GM19438 (cell line): Measurements from ENCODE around the gene SH2D3C.

Source experiments
- ATAC-seq: cut with Tn5 transposase; IDR thresholded peaks from one replicate; pipeline ENCODE4 v1.9.1; 2021; ENCODE audit warnings: low read depth; ENCODE audit not compliant: unreplicated experiment

Gene SH2D3C

DNA sequence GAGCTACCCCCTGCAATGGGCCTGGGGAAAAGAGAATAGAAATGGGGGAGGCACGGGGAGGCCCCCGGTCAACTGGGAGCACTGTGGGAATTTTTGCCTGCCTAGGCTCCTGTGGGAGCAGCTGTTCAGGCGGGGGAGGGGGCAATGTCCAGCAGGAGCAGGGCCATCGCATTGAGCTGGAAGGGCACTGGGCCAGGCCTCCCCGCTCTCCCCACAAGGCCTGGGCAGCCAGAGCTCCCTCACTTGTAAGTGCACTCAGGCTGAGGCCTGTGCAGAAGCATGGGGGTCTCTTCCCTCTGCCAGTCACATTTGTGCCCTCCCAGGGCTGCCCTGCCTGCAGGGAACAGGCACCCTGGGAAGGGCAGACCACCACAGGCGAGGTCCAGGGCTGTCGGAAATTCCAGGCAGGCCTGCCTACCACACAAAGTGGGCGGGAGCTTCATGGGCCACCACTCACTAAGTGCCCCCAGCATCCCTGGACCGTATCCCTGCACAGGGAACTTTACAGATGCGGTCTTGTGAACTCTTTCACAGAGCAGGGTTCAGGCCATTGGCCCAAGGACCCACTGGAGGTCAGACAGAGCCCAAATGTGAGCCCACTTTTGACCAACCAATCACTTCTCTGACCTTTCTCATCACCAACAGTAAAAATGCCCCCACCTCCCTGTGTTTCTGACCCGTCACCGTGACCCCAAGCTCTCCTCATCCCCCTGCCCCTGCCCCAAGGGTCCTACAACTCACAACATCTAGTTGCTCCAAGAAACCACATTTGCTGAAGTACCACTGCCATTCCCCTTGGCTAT lies 72.7 kb downstream of the SH2D3C start:
- no peak for ATAC-seq

DNA sequence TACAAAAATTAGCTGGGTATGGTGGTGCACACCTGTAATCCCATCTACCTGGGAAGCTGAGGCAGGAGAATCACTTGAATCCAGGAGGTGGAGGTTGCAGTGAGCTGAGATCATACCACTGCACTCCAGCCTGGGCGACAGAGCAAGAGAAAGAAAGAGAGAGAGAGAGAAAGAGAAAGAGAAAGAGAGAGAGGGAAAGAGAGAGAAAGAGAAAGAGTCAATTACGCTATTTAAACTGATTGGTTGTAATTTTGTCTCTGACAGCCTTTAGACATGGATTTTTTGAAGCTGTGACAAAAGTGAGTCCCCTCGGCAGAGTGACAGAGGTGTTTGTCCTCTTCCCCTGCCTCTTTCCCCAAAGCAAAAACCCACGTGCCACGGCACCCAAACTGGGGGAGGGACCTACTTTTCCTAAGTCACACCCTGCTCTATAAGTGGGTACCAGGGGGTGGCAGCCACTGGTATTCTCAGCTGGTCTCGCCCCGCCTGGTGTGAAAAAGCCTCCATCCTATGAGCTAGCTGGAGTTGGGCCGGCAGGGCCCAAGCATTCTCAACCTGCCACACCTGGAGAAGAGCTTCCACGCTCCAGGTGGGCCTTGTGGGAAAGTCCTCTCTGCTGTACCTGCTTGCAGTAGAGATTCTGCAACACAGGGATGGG lies 75.0 kb downstream of the SH2D3C start:
- no peak for ATAC-seq

DNA sequence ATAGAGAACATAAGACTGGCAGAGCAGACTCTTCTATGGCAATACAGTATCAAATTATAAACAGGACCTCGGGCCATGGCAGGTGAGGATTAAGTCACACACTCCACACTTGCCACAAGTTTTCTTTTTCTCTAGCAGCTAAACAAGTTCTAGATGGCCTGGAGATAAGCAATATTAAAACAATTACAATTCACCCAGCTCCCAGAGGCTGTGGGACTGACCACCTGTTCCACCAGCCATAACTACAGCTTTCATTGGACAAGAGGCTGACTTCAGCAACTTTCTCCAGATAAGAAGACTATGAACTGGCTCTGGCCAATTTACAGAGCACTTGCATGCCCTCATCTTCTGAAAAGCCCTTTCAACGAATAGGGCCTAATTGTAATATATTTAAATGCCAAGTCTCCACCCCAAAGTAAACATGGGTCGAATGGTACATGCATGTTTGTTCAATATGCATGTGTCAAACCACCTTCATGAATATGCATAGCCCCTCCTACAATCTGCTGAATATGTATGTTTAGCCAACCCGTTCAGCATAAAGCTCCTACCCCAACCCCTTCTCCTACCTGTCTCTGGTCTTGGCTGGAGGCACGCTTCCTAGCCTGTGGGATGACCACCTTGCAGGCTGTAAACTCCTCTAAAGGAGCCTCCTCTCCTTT lies 77.7 kb downstream of the SH2D3C start:
- no peak for ATAC-seq

DNA sequence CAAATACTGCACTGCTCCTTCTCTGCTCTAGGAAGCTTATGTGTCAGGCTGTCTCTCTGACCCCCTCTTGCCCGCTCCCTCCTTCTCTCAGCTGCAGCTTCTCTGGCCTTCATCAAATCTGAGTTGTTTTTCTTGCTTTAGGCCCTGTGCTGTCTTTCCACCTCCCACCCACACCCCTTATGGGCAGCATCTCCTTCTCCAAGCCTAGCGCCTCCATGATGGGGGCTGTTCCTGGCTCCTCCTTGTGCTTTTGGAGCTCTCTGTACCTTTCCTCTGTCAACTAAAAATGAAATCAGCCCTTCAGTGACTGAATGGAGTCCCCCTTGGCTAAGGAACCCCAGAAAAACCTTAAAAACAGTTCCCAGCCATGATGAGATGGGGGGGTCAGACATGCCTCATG lies 78.3 kb downstream of the SH2D3C start:
- no peak for ATAC-seq

- peak; percentile 94 for ATAC-seq
These were observed 79.3 kb downstream of the SH2D3C start for GRCh38 chr9:127698985-127699670.

DNA sequence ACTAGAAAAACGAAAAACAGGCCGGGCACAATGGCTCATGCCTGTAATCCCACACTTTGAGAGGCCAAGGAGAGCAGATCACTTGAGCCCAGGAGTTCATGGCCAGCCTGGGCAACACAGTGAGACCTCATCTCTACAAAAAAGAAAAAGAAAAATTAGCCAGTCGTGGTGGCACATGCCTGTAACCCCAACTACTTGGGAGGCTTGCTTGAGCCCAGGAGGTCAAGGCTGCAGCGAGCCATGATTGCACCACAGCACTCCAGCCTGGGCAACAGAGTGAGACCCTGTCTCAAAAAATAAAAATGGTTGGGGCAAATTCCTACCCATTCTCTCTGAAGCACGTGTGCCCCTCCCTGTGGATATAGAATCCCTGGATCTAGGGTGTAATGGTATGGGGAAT lies 80.1 kb downstream of the SH2D3C start:
- ATAC-seq: no peak

GRCh38 chr9:127697575-127697974 lies 80.9 kb downstream of the SH2D3C start:
- ATAC-seq: no peak

GRCh38 chr9:127694890-127695720 lies 83.4 kb downstream of the SH2D3C start:
- ATAC-seq: no peak

DNA sequence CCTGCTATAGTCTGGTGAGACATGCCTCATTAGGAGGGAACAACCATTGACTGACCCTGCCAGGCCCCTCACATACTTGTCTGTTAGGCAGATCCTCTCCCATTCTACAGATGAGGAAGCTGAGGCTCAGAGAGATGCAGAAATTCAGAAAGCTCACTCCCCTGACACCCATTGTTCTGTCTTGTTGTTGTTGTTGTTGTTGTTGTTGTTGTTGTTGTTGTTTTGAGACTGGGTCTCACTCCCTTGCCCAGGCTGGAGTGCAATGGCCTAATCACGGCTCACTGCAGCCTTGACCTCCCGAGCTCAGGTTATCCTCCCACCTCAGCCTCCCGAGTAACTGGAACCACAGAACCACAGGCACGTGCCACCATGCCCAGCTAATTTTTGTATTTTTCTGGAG lies 84.8 kb downstream of the SH2D3C start:
- no peak for ATAC-seq

DNA sequence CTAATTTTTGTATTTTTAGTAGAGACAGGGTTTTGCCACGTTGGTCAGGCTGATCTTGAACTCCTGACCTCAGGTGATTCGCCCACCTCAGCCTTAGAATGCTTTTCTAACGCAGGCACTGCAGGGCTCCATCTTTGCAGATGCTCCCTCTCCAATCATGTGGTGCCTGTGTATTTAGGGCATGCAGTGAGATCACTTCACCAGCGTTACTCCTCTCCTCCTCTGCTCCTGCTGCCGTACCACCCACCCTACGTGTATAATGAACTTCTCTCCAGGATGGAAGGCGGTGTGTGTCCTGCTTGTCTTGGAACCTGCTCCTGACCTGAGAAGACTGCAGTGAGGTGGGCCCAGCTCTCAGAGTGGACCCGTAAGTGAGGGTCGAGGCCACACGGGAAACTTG lies 85.3 kb downstream of the SH2D3C start:
- no peak for ATAC-seq

DNA sequence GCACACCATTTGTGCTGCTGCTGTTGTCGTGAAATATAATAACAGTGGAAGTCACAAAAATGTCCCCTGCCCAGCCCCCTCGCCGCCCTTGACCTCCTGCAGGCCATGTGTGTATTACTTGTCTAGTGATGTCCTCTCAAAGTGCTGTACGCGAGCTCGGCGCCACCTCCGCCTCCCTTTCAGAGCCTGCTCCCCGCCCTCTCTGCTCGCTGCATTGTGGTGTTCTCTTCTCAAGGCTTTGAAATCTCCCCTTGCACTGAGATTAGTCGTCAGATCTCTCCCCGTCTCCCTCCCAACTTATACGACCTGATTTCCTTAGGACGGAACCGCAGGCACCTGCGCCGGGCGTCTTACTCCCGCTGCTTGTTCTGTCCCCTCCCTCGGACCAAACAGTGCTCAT lies 86.4 kb downstream of the SH2D3C start:
- no peak for ATAC-seq

DNA sequence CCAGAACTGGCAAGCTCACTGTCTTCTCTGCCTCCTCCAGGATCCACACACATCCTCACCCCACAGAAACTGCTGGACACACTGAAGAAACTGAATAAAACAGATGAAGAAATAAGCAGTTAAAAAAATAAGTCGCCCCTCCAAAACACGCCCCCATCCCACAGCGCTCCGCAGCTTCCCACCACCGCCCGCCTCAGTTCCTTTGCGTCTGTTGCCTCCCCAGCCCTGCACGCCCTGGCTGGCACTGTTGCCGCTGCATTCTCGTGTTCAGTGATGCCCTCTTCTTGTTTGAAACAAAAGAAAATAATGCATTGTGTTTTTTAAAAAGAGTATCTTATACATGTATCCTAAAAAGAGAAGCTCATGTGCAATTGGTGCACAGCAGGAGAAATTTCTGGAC lies 87.7 kb downstream of the SH2D3C start:
- ATAC-seq: no peak

- no peak for ATAC-seq
These were observed 89.0 kb downstream of the SH2D3C start for GRCh38 chr9:127689329-127690000.
